Activated CD8-positive, alpha-beta memory T cell treated with anti-CD3 and anti-CD28 coated beads, Interleukin-2, amount 50 U/mL, for 24 hours (primary cell): ENCODE results near the gene WASHC3.

ENCODE experiments used
- DNase-seq: peaks from one replicate; pipeline ENCODE4 v3.0.0-alpha.2; 2020; ENCODE audit errors: extremely low read depth

The WASHC3 gene

GRCh38 chr12:101968770-101969169 is 93.0 kb downstream of the WASHC3 start:
- no peak for DNase-seq

- no peak for DNase-seq
Observed at GRCh38 chr12:101967506-101967905, 94.3 kb downstream of the WASHC3 start.

- no peak for DNase-seq
Observed at GRCh38 chr12:101966496-101966895, 95.3 kb downstream of the WASHC3 start.

GRCh38 chr12:101963697-101964096 is 98.1 kb downstream of the WASHC3 start:
- no peak for DNase-seq
